Body of pancreas (tissue), 2 donors: ENCODE measurements around the gene DHX16. TPM values are rescaled to one million over a fixed set of nuclear protein-coding genes. Genes with fewer than 3 reads are reported as not detected.

Experiments used
- total RNA-seq, 2 donors: library from RNA; depleted of rRNA; stranded (reverse); fragments of >200 nt; gene quantifications; one replicate each; pipeline ENCODE4 v1.1.0, GENCODE V29; 2016

Gene DHX16
- total RNA-seq, 2 donors from 2014 or later, result 12.2 to 24.4 TPM

Other genes starting within 250 kb of the DHX16 start
- gene HLA-E, start 183.5 kb downstream of the DHX16 start, total RNA-seq, result 100 to 1,000 TPM; 133 to 216 TPM
- 10 to 100 TPM; 18.7 to 24.7 TPM for gene GNL1, start 116.5 kb downstream of the DHX16 start, total RNA-seq
- 10 to 100 TPM in 1 of 2 donors, 1 to 10 TPM in 1; 6.9 to 10.4 TPM for gene PRR3, start 115.7 kb downstream of the DHX16 start, total RNA-seq
- gene ABCF1, start 101.6 kb downstream of the DHX16 start, total RNA-seq, result 10 to 100 TPM; 27.0 to 37.6 TPM
- 10 to 100 TPM; 36.1 to 48.1 TPM for gene PPP1R10, start 55.8 kb downstream of the DHX16 start, total RNA-seq
- gene MRPS18B, start 55.2 kb downstream of the DHX16 start, total RNA-seq, result 10 to 100 TPM; 26.4 to 35.5 TPM
- gene ATAT1, start 46.1 kb downstream of the DHX16 start, total RNA-seq, result 1 to 10 TPM; 2.0 to 5.4 TPM
- 10 to 100 TPM in 1 of 2 donors, 1 to 10 TPM in 1; 7.3 to 28.3 TPM for gene C6orf136, start 25.9 kb downstream of the DHX16 start, total RNA-seq
- gene PPP1R18, start 13.6 kb upstream of the DHX16 start, total RNA-seq, result 10 to 100 TPM; 14.5 to 20.0 TPM
- gene NRM, start 18.0 kb upstream of the DHX16 start, total RNA-seq, result 1 to 10 TPM; 2.6 to 5.2 TPM
- 10 to 100 TPM; 11.4 to 18.1 TPM for gene MDC1, start 44.3 kb upstream of the DHX16 start, total RNA-seq
- 10 to 100 TPM; 80.9 to 84.4 TPM for gene TUBB, start 47.3 kb upstream of the DHX16 start, total RNA-seq
- 10 to 100 TPM; 70.0 to 82.4 TPM for gene FLOT1, start 69.7 kb upstream of the DHX16 start, total RNA-seq
- gene IER3, start 71.5 kb upstream of the DHX16 start, total RNA-seq, result 10 to 100 TPM; 46.4 to 60.3 TPM
- 10 to 100 TPM; 90.3 to 97.3 TPM for gene DDR1, start 211.5 kb upstream of the DHX16 start, total RNA-seq
- 10 to 100 TPM in 1 of 2 donors, under 1 TPM in 1; 0.66 to 27.2 TPM for gene GTF2H4, start 235.2 kb upstream of the DHX16 start, total RNA-seq
- 10 to 100 TPM; 16.6 to 29.7 TPM for gene VARS2, start 241.2 kb upstream of the DHX16 start, total RNA-seq